Adrenal gland (tissue), 12 donors: ENCODE data around the gene BPHL. TPM values are rescaled to one million over a fixed set of nuclear protein-coding genes. Genes with fewer than 3 reads are reported as not detected.
"Not testable (repeated sequence)": the region's sequence is repeated elsewhere in the genome, so short reads cannot be mapped to it uniquely, and the experiment has no call there.

Experiments used
- DNase-seq, 7 donors: peaks; one replicate each; pipeline ENCODE4 v3.0.0-alpha.2; 2019 to 2020
- H3K27ac ChIP-seq, 5 donors: fragments of 200-600 bp; sonication (generic) in 4 of 5; 1 replicate in 3 of 5; 2 replicates in 2 of 5; pipeline versions ENCODE4 v1.5.1 to v1.8.0; 2016 to 2020; ENCODE audit warnings: mild to moderate bottlenecking in 1 of 5
- H3K27me3 ChIP-seq: fragments of 200-600 bp; 2 replicates; pipeline ENCODE4 v1.8.0; 2021
- H3K36me3 ChIP-seq, 2 donors: fragments of 200-600 bp; replicated peaks in 1 of 2; 1 replicate in 1 of 2; 2 replicates in 1 of 2; pipeline versions ENCODE4 v1.5.1 to v1.8.0; 2018 to 2022
- H3K4me1 ChIP-seq, 2 donors: fragments of 200-600 bp; replicated peaks in 1 of 2; 1 replicate in 1 of 2; 2 replicates in 1 of 2; pipeline versions ENCODE4 v1.5.1 to v1.8.0; 2018 to 2021
- H3K4me3 ChIP-seq, 4 donors: fragments of 200-600 bp; sonication (generic) in 3 of 4; one replicate each; pipeline ENCODE4 v1.5.1; 2016 to 2018
- H3K9me3 ChIP-seq, 3 donors: fragments of 200-600 bp; sonication (generic) in 1 of 3; replicated peaks in 1 of 3; 1 replicate in 2 of 3; 2 replicates in 1 of 3; pipeline versions ENCODE4 v1.5.1 to v1.8.0; 2016 to 2021
- CTCF ChIP-seq, 6 experiments: fragments of 450-650 bp in 4 of 6; fragments of 200-600 bp in 2 of 6; sonication (generic) in 1 of 6; IDR thresholded peaks; 1 replicate in 5 of 6; 2 replicates in 1 of 6; pipeline versions ENCODE4 v1.5.1 to v1.8.0; 2016 to 2021; ENCODE audit warnings: antibody characterized with exemption in 6 of 6, mild to moderate bottlenecking in 2 of 6, moderate library complexity in 1 of 6
- POLR2A ChIP-seq, 2 donors: fragments of 450-650 bp; IDR thresholded peaks; one replicate each; pipeline ENCODE4 v1.6.1; 2017; ENCODE audit warnings: antibody characterized with exemption in 2 of 2, mild to moderate bottlenecking in 2 of 2, moderate library complexity in 1 of 2
- WGBS, 4 donors: extraction: QIAGEN DNeasy Blood & Tissue Kit in 2 of 4; methylation state at CpG; one replicate each; pipeline versions ENCODE4 v1.1.5 to v1.1.7; 2013 to 2017; 5-methylcytosine and 5-hydroxymethylcytosine counted together
- intact Hi-C, 2 donors: fragments of 100-400 bp; cut with DNase I; formaldehyde crosslinking; loops; one replicate each; pipeline versions ENCODE4 v1.14.1 to v1.15.0; 2022 to 2023
- polyA plus RNA-seq, 3 donors: library from polyadenylated mRNA; stranded (reverse); fragments of 200-250 nt in 2 of 3; fragments of 350-450 nt in 1 of 3; fragmentation: Illumina TruSeq in 1 of 3; extraction: RNeasy Lipid Tissue Mini Kit (QIAGEN cat#74804) in 1 of 3; gene quantifications; one replicate each; pipeline ENCODE4 v1.2.3, GENCODE V29; 2013 to 2014
- total RNA-seq, 9 donors: library from RNA; depleted of rRNA in 4 of 9; stranded (reverse); fragments of >200 nt in 4 of 9; fragments of 120-200 nt in 1 of 9; fragmentation: NEBNext Ultra II Directional in 1 of 9; extraction: Animal tissue kit (Norgen Biotek cat#: 25700) in 1 of 9; gene quantifications; one replicate each; pipeline versions ENCODE4 v1.1.0 to v1.2.4, GENCODE V29; 2013 to 2023
- donor health status: healthy with polysubstance abuse.
- donor health status: Bipolar disorder and iron deficiency.
- donor health status: DM: yes; HTN: yes; CAD: no.
- donor health status: DM: no; HTN: no; CAD: no.
- donor health status: DM: no; HTN: no; CAD: no.
- donor health status: DM: yes; HTN: yes; CAD: no.

The BPHL gene
- total and polyA plus RNA-seq, 12 donors = 17.2 to 58.1 (median 25.3) TPM

- Histone ChIP-seq H3K9me3 (no peaks in the 10 kb centered on the region), H3K27me3 (no peaks in the 10 kb centered on the region), H3K27ac (no peak overlapping the region), H3K36me3 (peaks cover 0 to 6% of the 10 kb centered on the region in 2 donors), H3K4me1 (peaks cover 0 to 4% of the 10 kb centered on the region in 2 donors), H3K4me3 (no peak overlapping the region)
- no peak for TF ChIP-seq POLR2A (IDR thresholded peaks at IDR 0.05)
- no peak for TF ChIP-seq CTCF (IDR thresholded peaks at IDR 0.05)
- intact Hi-C loops = loop anchor here in 1 of 2 donors (10.0 kb wide), 1 partner anchor 601 kb away; no protein-coding TSS in a partner anchor
- DNase-seq = no peak
- WGBS, 4 donors = 94 to 97% (median 96%) methylated on average over 9 of the region's 9 CpGs
Observed at GRCh38 chr6:3133515-3133914, 15.0 kb downstream of the BPHL start.

- WGBS, 4 donors = 85 to 91% (median 90%) methylated on average over 13 of the region's 13 CpGs
- no peak for TF ChIP-seq CTCF (IDR thresholded peaks at IDR 0.05)
- no peak for TF ChIP-seq POLR2A (IDR thresholded peaks at IDR 0.05)
- intact Hi-C loops = loop anchor here in 1 of 2 donors (10.0 kb wide), 1 partner anchor 599 kb away; no protein-coding TSS in a partner anchor
- no peak for DNase-seq
- H3K9me3 ChIP-seq = no peaks in the 10 kb centered on the region
- peaks cover 0 to 4% of the 10 kb centered on the region in 2 donors for H3K4me1 ChIP-seq
- no peak overlapping the region for H3K4me3 ChIP-seq
- no peak overlapping the region for H3K27ac ChIP-seq
- H3K36me3 ChIP-seq = peaks cover 0 to 9% of the 10 kb centered on the region in 2 donors
- no peaks in the 10 kb centered on the region for H3K27me3 ChIP-seq
Observed at GRCh38 chr6:3135668-3136291, 17.3 kb downstream of the BPHL start.

- intact Hi-C loops = loop anchor here in 1 of 2 donors (10.0 kb wide), 1 partner anchor 598 kb away; no protein-coding TSS in a partner anchor
- Histone ChIP-seq H3K4me1 (peaks cover 0 to 4% of the 10 kb centered on the region in 2 donors), H3K9me3 (no peaks in the 10 kb centered on the region), H3K4me3 (no peak overlapping the region), H3K27me3 (no peaks in the 10 kb centered on the region), H3K27ac (no peak overlapping the region), H3K36me3 (peaks cover 0 to 9% of the 10 kb centered on the region in 2 donors)
- no peak for TF ChIP-seq POLR2A (IDR thresholded peaks at IDR 0.05)
- no peak for TF ChIP-seq CTCF (IDR thresholded peaks at IDR 0.05)
- WGBS, 4 donors = 89 to 94% (median 91%) methylated on average over 8 of the region's 8 CpGs
- no peak for DNase-seq
Observed at GRCh38 chr6:3136292-3137011, 17.9 kb downstream of the BPHL start.

- Histone ChIP-seq H3K27me3 (no peaks in the 10 kb centered on the region), H3K27ac (no peak overlapping the region), H3K4me3 (no peak overlapping the region), H3K9me3 (no peaks in the 10 kb centered on the region), H3K36me3 (peaks cover 0 to 9% of the 10 kb centered on the region in 2 donors), H3K4me1 (peaks cover 0 to 4% of the 10 kb centered on the region in 2 donors)
- TF ChIP-seq CTCF (IDR thresholded peaks at IDR 0.05) (no peak), POLR2A (IDR thresholded peaks at IDR 0.05) (no peak)
- no peak for DNase-seq
- intact Hi-C loops = loop anchor here in 1 of 2 donors (10.0 kb wide), 1 partner anchor 598 kb away; no protein-coding TSS in a partner anchor
- 93 to 96% (median 94%) methylated on average over 11 to 12 of the region's 12 CpGs for WGBS, 4 donors
Observed at GRCh38 chr6:3137057-3137777, 18.7 kb downstream of the BPHL start.

- H3K36me3 ChIP-seq, H3K4me1 ChIP-seq, H3K27me3 ChIP-seq, H3K27ac ChIP-seq, H3K9me3 ChIP-seq, H3K4me3 ChIP-seq, DNase-seq: not testable (repeated sequence)
- intact Hi-C loops = loop anchor here in 1 of 2 donors (10.0 kb wide), 1 partner anchor 597 kb away; no protein-coding TSS in a partner anchor
- WGBS, 4 donors = 87 to 93% (median 91%) methylated on average over 6 of the region's 6 CpGs
Observed at GRCh38 chr6:3137873-3138272, 19.4 kb downstream of the BPHL start.
